LNCAP (cell line): Measurements from ENCODE around the gene CFI.

ENCODE experiments used
- CTCF ChIP-seq: fragments of 450-650 bp; IDR thresholded peaks from 2 replicates; pipeline ENCODE4 v1.5.1; 2017; ENCODE audit warnings: mild to moderate bottlenecking

The CFI gene

GRCh38 chr4:109699553-109700225, 102.1 kb downstream of the CFI start:
- TF ChIP-seq CTCF, result no peak

GRCh38 chr4:109698656-109699055, 103.1 kb downstream of the CFI start:
- no peak for TF ChIP-seq CTCF

GRCh38 chr4:109691411-109691920, 110.3 kb downstream of the CFI start:
- TF ChIP-seq CTCF, result no peak
